PC-9 (cell line): ENCODE measurements around the gene BMP3. TPM values are rescaled to one million over a fixed set of nuclear protein-coding genes. Genes with fewer than 3 reads are reported as not detected.

ENCODE experiments used
- BruUV-seq: library from RNA; stranded (reverse); fragments of 400-500 nt; replicated peaks from 2 replicates; lab custom pipeline; 2021; lab: Mats Ljungman, UMichigan
- CTCF ChIA-PET: fragments of 300-600 bp; sonication (Branson Sonifier 250); formaldehyde crosslinking; loops from one replicate; lab custom pipeline; 2022; ENCODE audit warnings: antibody characterized with exemption; lab: Charles Lee
- POLR2A ChIA-PET: fragments of 300-600 bp; sonication (Branson Sonifier 250); formaldehyde crosslinking; loops from one replicate; lab custom pipeline; 2022; ENCODE audit warnings: antibody characterized with exemption; ENCODE audit not compliant: unreplicated experiment; lab: Charles Lee
- DNase-seq, 2 experiments: peaks; one replicate each; pipeline versions ENCODE4 v3.0.0 to v3.0.0-alpha.2; 2015 to 2022; ENCODE audit warnings: mixed read lengths in 1 of 2
- H2AFZ ChIP-seq: fragments of 200-600 bp; sonication (generic); 2 replicates; pipeline ENCODE4 v1.8.1; 2017; ENCODE audit warnings: antibody characterized with exemption
- H3F3A ChIP-seq: fragments of 200-600 bp; sonication (generic); 2 replicates; pipeline ENCODE4 v1.8.1; 2017; ENCODE audit warnings: antibody characterized with exemption, mild to moderate bottlenecking, low read depth; ENCODE audit not compliant: insufficient read depth
- H3K27ac ChIP-seq: fragments of 200-600 bp; sonication (generic); 2 replicates; pipeline ENCODE4 v1.6.1; 2016; ENCODE audit warnings: mixed run types
- H3K27me3 ChIP-seq: fragments of 200-600 bp; sonication (generic); 2 replicates; pipeline ENCODE4 v1.6.1; 2016; ENCODE audit warnings: low read depth, mixed run types; ENCODE audit not compliant: insufficient read depth
- H3K36me3 ChIP-seq: fragments of 200-600 bp; sonication (generic); 2 replicates; pipeline ENCODE4 v1.6.1; 2016; ENCODE audit warnings: low read depth, mixed run types
- H3K4me1 ChIP-seq: fragments of 200-600 bp; sonication (generic); replicated peaks from 2 replicates; pipeline ENCODE4 v1.6.1; 2016; ENCODE audit warnings: mixed run types; ENCODE audit not compliant: insufficient read depth
- H3K4me2 ChIP-seq: fragments of 200-600 bp; sonication (generic); 2 replicates; pipeline ENCODE4 v1.6.1; 2017; ENCODE audit warnings: mixed run types
- H3K4me3 ChIP-seq: fragments of 200-600 bp; sonication (generic); 2 replicates; pipeline ENCODE4 v1.6.1; 2016; ENCODE audit warnings: mixed run types
- H3K79me2 ChIP-seq: fragments of 200-600 bp; sonication (generic); 2 replicates; pipeline ENCODE4 v1.6.1; 2017; ENCODE audit warnings: low read depth, mixed run types
- H3K9me2 ChIP-seq: fragments of 200-600 bp; sonication (generic); 2 replicates; pipeline ENCODE4 v1.8.1; 2017; ENCODE audit warnings: mild to moderate bottlenecking; ENCODE audit not compliant: insufficient read depth
- H3K9me3 ChIP-seq: fragments of 200-600 bp; sonication (generic); 2 replicates; pipeline ENCODE4 v1.8.1; 2016; ENCODE audit warnings: low read depth; ENCODE audit not compliant: insufficient read depth
- H4K20me1 ChIP-seq: fragments of 200-600 bp; sonication (generic); 2 replicates; pipeline ENCODE4 v1.8.1; 2017; ENCODE audit not compliant: insufficient read depth
- CTCF ChIP-seq: fragments of 200-600 bp; sonication (generic); conservative IDR thresholded peaks from 2 replicates; pipeline ENCODE4 v1.6.1; 2017; ENCODE audit warnings: mixed run types, antibody characterized with exemption, mild to moderate bottlenecking, moderate library complexity
- EZH2 ChIP-seq: fragments of 200-600 bp; sonication (generic); IDR thresholded peaks from 2 replicates; pipeline ENCODE4 v1.8.0; 2017; ENCODE audit warnings: antibody characterized with exemption, low read depth
- intact Hi-C: fragments of 100-400 bp; cut with micrococcal nuclease; formaldehyde crosslinking; loops from one replicate; pipeline ENCODE4 v1.10.0; 2022; ENCODE audit not compliant: unreplicated experiment
- total RNA-seq: library from RNA; stranded (reverse); gene quantifications from 2 replicates; pipeline ENCODE4 v1.2.3, GENCODE V29; 2021

BMP3 gene
- total RNA-seq, 1 experiment from 2014 or later, result 0.41 TPM

GRCh38 chr4:81071013-81071412 is 40.5 kb downstream of the BMP3 start:
- Histone ChIP-seq H4K20me1 (no peaks in the 10 kb centered on the region), H3K36me3 (no peaks in the 10 kb centered on the region), H3K4me3 (no peak overlapping the region), H3K4me2 (no peak overlapping the region), H3K9me2 (no peaks in the 10 kb centered on the region), H3K27me3 (no peaks in the 10 kb centered on the region), H3K79me2 (no peaks in the 10 kb centered on the region), H3F3A (no peaks in the 10 kb centered on the region), H3K9me3 (no peaks in the 10 kb centered on the region), H3K27ac (no peak overlapping the region), H3K4me1 (no peaks in the 10 kb centered on the region), H2AFZ (no peak overlapping the region)
- TF ChIP-seq EZH2 (no peak), CTCF (no peak)
- BruUV-seq, result no TSS peak
- intact Hi-C loops, result loop anchor here (5.0 kb wide), 1 partner anchor 146 kb away; the partner anchor contains the start of gene PRKG2
- ChIA-PET POLR2A (no interaction called here), CTCF (interaction anchor here (1.1 kb wide), 1 partner anchor 281 kb away, joined by 5 read pairs; no protein-coding TSS in a partner anchor)
- no peak for DNase-seq

- no peaks in the 10 kb centered on the region for H3K9me3 ChIP-seq
- CTCF ChIA-PET, result no interaction called here
- no peaks in the 10 kb centered on the region for H3K4me1 ChIP-seq
- H3K27ac ChIP-seq, result no peak overlapping the region
- no peaks in the 10 kb centered on the region for H3K36me3 ChIP-seq
- intact Hi-C loops, result no loop called here
- POLR2A ChIA-PET, result no interaction called here
- H3F3A ChIP-seq, result no peaks in the 10 kb centered on the region
- no peaks in the 10 kb centered on the region for H3K79me2 ChIP-seq
- DNase-seq, result no peak
- no TSS peak for BruUV-seq
- no peaks in the 10 kb centered on the region for H3K9me2 ChIP-seq
- TF ChIP-seq CTCF, result no peak
- TF ChIP-seq EZH2, result no peak
- H3K4me2 ChIP-seq, result no peak overlapping the region
- H4K20me1 ChIP-seq, result no peaks in the 10 kb centered on the region
- no peak overlapping the region for H3K4me3 ChIP-seq
- H2AFZ ChIP-seq, result no peak overlapping the region
- no peaks in the 10 kb centered on the region for H3K27me3 ChIP-seq
Measured at GRCh38 chr4:81081156-81081555, 50.6 kb downstream of the BMP3 start.

- Histone ChIP-seq H3K4me2 (no peak overlapping the region), H4K20me1 (no peaks in the 10 kb centered on the region), H3K27ac (no peak overlapping the region), H2AFZ (no peak overlapping the region), H3K9me3 (no peaks in the 10 kb centered on the region), H3K4me1 (no peaks in the 10 kb centered on the region), H3F3A (no peaks in the 10 kb centered on the region), H3K27me3 (no peaks in the 10 kb centered on the region), H3K36me3 (no peaks in the 10 kb centered on the region), H3K4me3 (no peak overlapping the region), H3K9me2 (no peaks in the 10 kb centered on the region), H3K79me2 (no peaks in the 10 kb centered on the region)
- no peak for DNase-seq
- no TSS peak for BruUV-seq
- POLR2A ChIA-PET, result interaction anchor here (0.7 kb wide), 1 partner anchor 174 kb away, joined by 4 read pairs; no protein-coding TSS in a partner anchor
- CTCF ChIA-PET, result no interaction called here
- intact Hi-C loops, result no loop called here
- TF ChIP-seq CTCF (0 out of 2 replicates have a peak, but pooled peaks have one; percentile 19), EZH2 (no peak)
Measured at GRCh38 chr4:81084029-81084428, 53.5 kb downstream of the BMP3 start.
